Activated CD8-positive, alpha-beta T cell treated with anti-CD3 and anti-CD28 coated beads for 36 hours (primary cell): ENCODE measurements around the gene FKBP4. TPM values are rescaled to one million over a fixed set of nuclear protein-coding genes. Genes with fewer than 3 reads are reported as not detected.

Experiments
- ATAC-seq: fragments of 200-7000 bp; cut with Tn5 transposase; one replicate; pipeline ENCODE4 v1.10.0; 2021; ENCODE audit warnings: mild to moderate bottlenecking, moderate library complexity
- CTCF ChIA-PET: fragments of 350-600 bp; sonication (Branson Sonifier 250); formaldehyde crosslinking; loops from one replicate; lab custom pipeline; 2021; ENCODE audit warnings: antibody characterized with exemption; lab: Charles Lee
- POLR2A ChIA-PET: fragments of 350-600 bp; sonication (Branson Sonifier 250); formaldehyde crosslinking; loops from one replicate; lab custom pipeline; 2021; ENCODE audit warnings: antibody characterized with exemption; lab: Charles Lee
- DNase-seq: peaks from one replicate; pipeline ENCODE4 v3.0.0-alpha.2; 2020
- H3K27ac Mint-ChIP-seq: one replicate; pipeline ENCODE4 v1.8.0; 2021; ENCODE audit warnings: mild to moderate bottlenecking, mixed read lengths
- H3K27me3 Mint-ChIP-seq: one replicate; pipeline ENCODE4 v1.8.0; 2021; ENCODE audit warnings: mixed read lengths
- H3K36me3 Mint-ChIP-seq: one replicate; pipeline ENCODE4 v1.8.0; 2021; ENCODE audit warnings: low read depth, mixed read lengths
- H3K4me1 Mint-ChIP-seq: one replicate; pipeline ENCODE4 v1.8.0; 2021; ENCODE audit warnings: low read depth, mixed read lengths
- H3K4me3 Mint-ChIP-seq: one replicate; pipeline ENCODE4 v1.8.0; 2021; ENCODE audit warnings: mild to moderate bottlenecking, moderate library complexity, mixed read lengths
- H3K9me3 Mint-ChIP-seq: one replicate; pipeline ENCODE4 v1.8.0; 2021; ENCODE audit warnings: mixed read lengths
- CTCF ChIP-seq: fragments of 200-600 bp; IDR thresholded peaks from one replicate; pipeline ENCODE4 v1.8.0; 2022; ENCODE audit warnings: antibody characterized with exemption, mild to moderate bottlenecking
- intact Hi-C: fragments of 100-400 bp; cut with micrococcal nuclease; formaldehyde crosslinking; loops from one replicate; pipeline ENCODE4 v1.10.0; 2022
- total RNA-seq, 2 experiments: library from RNA; stranded (reverse); gene quantifications; one replicate each; pipeline ENCODE4 v1.2.3, GENCODE V29; 2021

FKBP4 gene
- total RNA-seq, 2 experiments from 2014 or later, result 206 to 219 TPM

- POLR2A ChIA-PET, result interaction anchor here (0.9 to 1.6 kb wide), 4 partner anchors 16 to 45 kb away, joined by 3 to 4 read pairs (median 4); no protein-coding TSS in a partner anchor
- H3K9me3 Mint-ChIP-seq, result no peaks in the 10 kb centered on the region
- no peaks in the 10 kb centered on the region for H3K27me3 Mint-ChIP-seq
- peaks cover 25% of the 10 kb centered on the region for H3K36me3 Mint-ChIP-seq
- no peak for ATAC-seq
- no peak overlapping the region for H3K4me3 Mint-ChIP-seq
- TF ChIP-seq CTCF, result no peak
- H3K27ac Mint-ChIP-seq, result no peak overlapping the region
- no peak for DNase-seq
- CTCF ChIA-PET, result interaction anchor here (1.3 kb wide), 2 partner anchors 20 to 150 kb away, joined by 3 read pairs; no protein-coding TSS in a partner anchor
- H3K4me1 Mint-ChIP-seq, result peaks cover 16% of the 10 kb centered on the region
- intact Hi-C loops, result no loop called here
These were observed 38.6 kb downstream of the FKBP4 start for GRCh38 chr12:2833327-2833726.

GRCh38 chr12:2833810-2834209, 39.0 kb downstream of the FKBP4 start:
- DNase-seq, result no peak
- Mint-ChIP-seq H3K4me1 (peaks cover 16% of the 10 kb centered on the region), H3K9me3 (no peaks in the 10 kb centered on the region), H3K36me3 (peaks cover 23% of the 10 kb centered on the region), H3K27me3 (no peaks in the 10 kb centered on the region), H3K4me3 (no peak overlapping the region), H3K27ac (no peak overlapping the region)
- TF ChIP-seq CTCF, result no peak
- intact Hi-C loops, result no loop called here
- no peak for ATAC-seq
- ChIA-PET CTCF (interaction anchor here (1.3 kb wide), 2 partner anchors 20 to 151 kb away, joined by 3 read pairs; no protein-coding TSS in a partner anchor), POLR2A (interaction anchor here (0.7 to 1.6 kb wide), 4 partner anchors 19 to 45 kb away, joined by 3 to 4 read pairs (median 4); no protein-coding TSS in a partner anchor)

- CTCF ChIA-PET, result interaction anchor here (1.2 kb wide), 1 partner anchor 10 kb away, joined by 4 read pairs; no protein-coding TSS in a partner anchor
- H3K27ac Mint-ChIP-seq, result no peak within 1 kb of the TSS
- H3K4me3 Mint-ChIP-seq, result no peak within 1 kb of the TSS
These were observed 40.1 kb downstream of the FKBP4 start, which contains the start of gene NRIP2 for GRCh38 chr12:2834581-2835491. TSS of gene NRIP2 (minus strand) at chr12:2835035. CDS start at chr12:2834983, 52 bp downstream.

GRCh38 chr12:2835691-2836403, 41.1 kb downstream of the FKBP4 start:
- ATAC-seq (no peak), DNase-seq (no peak)
- ChIA-PET CTCF (interaction anchor here (1.2 kb wide), 1 partner anchor 9 kb away, joined by 4 read pairs; no protein-coding TSS in a partner anchor), POLR2A (interaction anchor here (1.6 kb wide), 1 partner anchor 8 kb away, joined by 3 read pairs; no protein-coding TSS in a partner anchor)
- Mint-ChIP-seq H3K27ac (no peak overlapping the region), H3K4me3 (no peak overlapping the region), H3K27me3 (no peaks in the 10 kb centered on the region), H3K36me3 (peaks cover 18% of the 10 kb centered on the region), H3K9me3 (no peaks in the 10 kb centered on the region), H3K4me1 (peaks cover 16% of the 10 kb centered on the region)
- TF ChIP-seq CTCF, result no peak
- intact Hi-C loops, result no loop called here

More at GRCh38 chr12:2834581-2835491, 40.1 kb downstream of the FKBP4 start, which contains the start of gene NRIP2:
- Mint-ChIP-seq H3K27me3 (no peaks in the 10 kb centered on the region), H3K36me3 (peaks cover 21% of the 10 kb centered on the region), H3K9me3 (no peaks in the 10 kb centered on the region), H3K4me1 (peaks cover 16% of the 10 kb centered on the region)
- TF ChIP-seq CTCF, result no peak
- intact Hi-C loops, result no loop called here
- POLR2A ChIA-PET, result interaction anchor here (0.6 kb wide), 1 partner anchor 26 kb away, joined by 3 read pairs; no protein-coding TSS in a partner anchor
- DNase-seq, result no peak
- no peak for ATAC-seq
